SK-N-SH treated with all-trans-retinoic acid at 6 μM for 48 hours (cell line): Measurements from ENCODE around the gene TAF1A.

Source experiments
- ATAC-seq: fragments of 200-7000 bp; cut with Tn5 transposase; 3 replicates; pipeline ENCODE4 v1.9.1; 2020; ENCODE audit warnings: mild to moderate bottlenecking, moderate library complexity
- ARNTL ChIP-seq: fragments of 450-650 bp; formaldehyde crosslinking; IDR thresholded peaks from 2 replicates; pipeline ENCODE4 v1.5.0; 2020; ENCODE audit warnings: low read depth, mild to moderate bottlenecking, moderate library complexity, borderline replicate concordance
- BACH2 ChIP-seq: fragments of 250-450 bp; sonication (Bioruptor Pico); IDR thresholded peaks from 2 replicates; pipeline ENCODE4 v1.9.0; 2021; ENCODE audit warnings: mild to moderate bottlenecking, borderline replicate concordance
- CSDC2 ChIP-seq: fragments of 250-450 bp; sonication (Bioruptor Pico); IDR thresholded peaks from 2 replicates; pipeline ENCODE4 v1.5.0; 2020; ENCODE audit warnings: mild to moderate bottlenecking, moderate library complexity
- ESRRG ChIP-seq: fragments of 250-450 bp; sonication (Bioruptor Pico); IDR thresholded peaks from 2 replicates; pipeline ENCODE4 v1.6.1; 2021; ENCODE audit warnings: mild to moderate bottlenecking
- GLIS3 ChIP-seq: fragments of 250-450 bp; sonication (Bioruptor Pico); IDR thresholded peaks from 2 replicates; pipeline ENCODE4 v1.5.0; 2020; ENCODE audit warnings: mild to moderate bottlenecking, moderate library complexity
- ISL1 ChIP-seq: fragments of 250-450 bp; sonication (Bioruptor Pico); IDR thresholded peaks from 2 replicates; pipeline ENCODE4 v2.1.2; 2022; ENCODE audit warnings: mild to moderate bottlenecking, moderate library complexity
- OSR1 ChIP-seq: fragments of 250-450 bp; sonication (Bioruptor Pico); IDR thresholded peaks from 2 replicates; pipeline ENCODE4 v1.8.0; 2022; ENCODE audit warnings: moderate library complexity, mild to moderate bottlenecking, inconsistent platforms
- PPARA ChIP-seq: fragments of 250-450 bp; sonication (Bioruptor Pico); IDR thresholded peaks from 2 replicates; pipeline ENCODE4 v1.5.0; 2020; ENCODE audit warnings: mild to moderate bottlenecking, borderline replicate concordance
- RARB ChIP-seq: fragments of 250-450 bp; sonication (Bioruptor Pico); IDR thresholded peaks from 2 replicates; pipeline ENCODE4 v1.8.0; 2021; ENCODE audit warnings: mild to moderate bottlenecking, moderate library complexity
- SNAI2 ChIP-seq: fragments of 250-450 bp; sonication (Bioruptor Pico); IDR thresholded peaks from 2 replicates; pipeline ENCODE4 v1.5.0; 2020; ENCODE audit warnings: mild to moderate bottlenecking, moderate library complexity
- TCF4 ChIP-seq: fragments of 250-450 bp; sonication (Bioruptor Pico); IDR thresholded peaks from 2 replicates; pipeline ENCODE4 v1.8.0; 2021; ENCODE audit warnings: mild to moderate bottlenecking, moderate library complexity, borderline replicate concordance
- ZC3H10 ChIP-seq: fragments of 250-450 bp; sonication (Bioruptor Pico); IDR thresholded peaks from 2 replicates; pipeline ENCODE4 v1.5.1; 2021; ENCODE audit warnings: mild to moderate bottlenecking, moderate library complexity
- ZFP3 ChIP-seq: fragments of 250-450 bp; sonication (Bioruptor Pico); IDR thresholded peaks from 2 replicates; pipeline ENCODE4 v1.5.0; 2020; ENCODE audit warnings: mild to moderate bottlenecking, moderate library complexity
- ZFP30 ChIP-seq: fragments of 450-650 bp; formaldehyde crosslinking; IDR thresholded peaks from 2 replicates; pipeline ENCODE4 v1.5.0; 2022; ENCODE audit warnings: mild to moderate bottlenecking, moderate library complexity
- ZNF565 ChIP-seq: fragments of 450-650 bp; formaldehyde crosslinking; conservative IDR thresholded peaks from 2 replicates; pipeline ENCODE4 v1.5.0; 2020; ENCODE audit warnings: low read depth, mild to moderate bottlenecking, moderate library complexity
- ZNF70 ChIP-seq: fragments of 450-650 bp; formaldehyde crosslinking; IDR thresholded peaks from 2 replicates; pipeline ENCODE4 v1.5.0; 2020; ENCODE audit warnings: mild to moderate bottlenecking, moderate library complexity
- ZNF8 ChIP-seq: fragments of 450-650 bp; formaldehyde crosslinking; IDR thresholded peaks from 2 replicates; pipeline ENCODE4 v1.5.0; 2020; ENCODE audit warnings: mild to moderate bottlenecking, moderate library complexity
- TF ChIP-seq, protein P1 (sequence below): fragments of 250-450 bp; sonication (Bioruptor Pico); IDR thresholded peaks from 2 replicates; pipeline ENCODE4 v1.8.0; 2021; ENCODE audit warnings: low read depth, mild to moderate bottlenecking, moderate library complexity, borderline replicate concordance
- TF ChIP-seq, protein P2 (sequence below): fragments of 250-450 bp; sonication (Bioruptor Pico); IDR thresholded peaks from 2 replicates; pipeline ENCODE4 v1.5.1; 2021; ENCODE audit warnings: mild to moderate bottlenecking, moderate library complexity
- TF ChIP-seq, protein P3 (sequence below): fragments of 250-450 bp; sonication (Bioruptor Pico); IDR thresholded peaks from 2 replicates; pipeline ENCODE4 v1.5.0; 2020; ENCODE audit warnings: mild to moderate bottlenecking, moderate library complexity
- TF ChIP-seq, protein P4 (sequence below): fragments of 250-450 bp; sonication (Bioruptor Pico); IDR thresholded peaks from 2 replicates; pipeline ENCODE4 v1.8.0; 2020; ENCODE audit warnings: mild to moderate bottlenecking, moderate library complexity, borderline replicate concordance

Gene TAF1A

DNA sequence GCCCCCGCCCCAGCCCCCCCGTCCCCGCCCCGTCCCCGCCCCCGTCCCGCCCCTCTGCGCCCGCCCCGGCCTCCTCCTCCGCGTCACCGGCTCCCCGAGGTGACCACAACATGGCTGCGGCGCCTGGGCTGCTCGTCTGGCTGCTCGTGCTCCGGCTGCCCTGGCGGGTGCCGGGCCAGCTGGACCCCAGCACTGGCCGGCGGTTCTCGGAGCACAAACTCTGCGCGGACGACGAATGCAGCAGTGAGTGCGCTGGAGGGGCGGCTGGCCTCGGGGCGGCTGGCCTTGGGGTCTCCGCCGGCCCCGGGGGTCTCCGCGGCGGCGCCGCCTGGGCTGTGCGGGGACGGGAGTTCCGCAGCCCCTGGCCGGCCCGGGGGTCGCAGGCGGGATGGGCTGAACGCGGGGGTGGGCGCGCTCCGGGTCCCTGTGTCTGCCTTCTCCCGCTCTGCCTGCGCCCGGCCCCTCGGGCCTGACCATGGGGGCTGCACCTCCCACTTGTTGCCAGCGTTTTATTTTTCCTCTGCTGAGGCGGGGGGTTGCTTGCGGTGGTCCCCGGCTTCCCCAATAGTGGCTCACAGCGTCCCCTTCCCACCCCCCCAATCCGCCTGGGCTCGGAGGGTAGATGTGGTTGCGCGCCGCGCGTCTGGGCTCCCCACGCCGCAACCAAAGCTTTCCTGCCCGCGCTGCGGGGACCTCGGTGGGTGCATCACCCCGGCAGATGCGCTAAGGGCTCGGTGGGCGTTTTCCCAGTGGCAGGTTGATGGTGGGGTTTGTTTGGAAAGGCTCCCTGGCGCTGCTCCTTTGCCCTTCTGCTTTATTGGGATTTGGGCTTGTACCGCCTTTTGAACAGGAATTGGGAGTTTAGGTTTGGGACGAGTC, 28.5 kb upstream of the TAF1A start, which contains the start of gene MIA3:
Gene MIA3 (plus strand): TSS at position 97 of the 879 bp plus-strand sequence. CDS start 14 bp downstream, at position 111.
- TF ChIP-seq ZNF70 (no peak), CSDC2 (CRISPR knock-in tag) (no peak), BACH2 (CRISPR knock-in tag) (no peak), GLIS3 (no peak), ARNTL (CRISPR knock-in tag) (no peak), RARB (CRISPR knock-in tag) (no peak), SNAI2 (CRISPR knock-in tag) (no peak), ZFP30 (CRISPR knock-in tag) (no peak), ZNF565 (CRISPR knock-in tag) (no peak), ZNF8 (no peak), PPARA (CRISPR knock-in tag) (no peak), ESRRG (CRISPR knock-in tag) (no peak), TCF4 (CRISPR knock-in tag) (no peak), ZC3H10 (CRISPR knock-in tag) (no peak), ZFP3 (CRISPR knock-in tag) (no peak)
- TF ChIP-seq, protein P1, sequence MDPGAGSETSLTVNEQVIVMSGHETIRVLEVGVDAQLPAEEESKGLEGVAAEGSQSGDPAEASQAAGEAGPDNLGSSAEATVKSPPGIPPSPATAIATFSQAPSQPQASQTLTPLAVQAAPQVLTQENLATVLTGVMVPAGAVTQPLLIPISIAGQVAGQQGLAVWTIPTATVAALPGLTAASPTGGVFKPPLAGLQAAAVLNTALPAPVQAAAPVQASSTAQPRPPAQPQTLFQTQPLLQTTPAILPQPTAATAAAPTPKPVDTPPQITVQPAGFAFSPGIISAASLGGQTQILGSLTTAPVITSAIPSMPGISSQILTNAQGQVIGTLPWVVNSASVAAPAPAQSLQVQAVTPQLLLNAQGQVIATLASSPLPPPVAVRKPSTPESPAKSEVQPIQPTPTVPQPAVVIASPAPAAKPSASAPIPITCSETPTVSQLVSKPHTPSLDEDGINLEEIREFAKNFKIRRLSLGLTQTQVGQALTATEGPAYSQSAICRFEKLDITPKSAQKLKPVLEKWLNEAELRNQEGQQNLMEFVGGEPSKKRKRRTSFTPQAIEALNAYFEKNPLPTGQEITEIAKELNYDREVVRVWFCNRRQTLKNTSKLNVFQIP (CRISPR knock-in tag), result no peak
- TF ChIP-seq, protein P2, sequence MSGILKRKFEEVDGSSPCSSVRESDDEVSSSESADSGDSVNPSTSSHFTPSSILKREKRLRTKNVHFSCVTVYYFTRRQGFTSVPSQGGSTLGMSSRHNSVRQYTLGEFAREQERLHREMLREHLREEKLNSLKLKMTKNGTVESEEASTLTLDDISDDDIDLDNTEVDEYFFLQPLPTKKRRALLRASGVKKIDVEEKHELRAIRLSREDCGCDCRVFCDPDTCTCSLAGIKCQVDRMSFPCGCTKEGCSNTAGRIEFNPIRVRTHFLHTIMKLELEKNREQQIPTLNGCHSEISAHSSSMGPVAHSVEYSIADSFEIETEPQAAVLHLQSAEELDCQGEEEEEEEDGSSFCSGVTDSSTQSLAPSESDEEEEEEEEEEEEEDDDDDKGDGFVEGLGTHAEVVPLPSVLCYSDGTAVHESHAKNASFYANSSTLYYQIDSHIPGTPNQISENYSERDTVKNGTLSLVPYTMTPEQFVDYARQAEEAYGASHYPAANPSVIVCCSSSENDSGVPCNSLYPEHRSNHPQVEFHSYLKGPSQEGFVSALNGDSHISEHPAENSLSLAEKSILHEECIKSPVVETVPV (CRISPR knock-in tag), result no peak
- TF ChIP-seq, protein P3, sequence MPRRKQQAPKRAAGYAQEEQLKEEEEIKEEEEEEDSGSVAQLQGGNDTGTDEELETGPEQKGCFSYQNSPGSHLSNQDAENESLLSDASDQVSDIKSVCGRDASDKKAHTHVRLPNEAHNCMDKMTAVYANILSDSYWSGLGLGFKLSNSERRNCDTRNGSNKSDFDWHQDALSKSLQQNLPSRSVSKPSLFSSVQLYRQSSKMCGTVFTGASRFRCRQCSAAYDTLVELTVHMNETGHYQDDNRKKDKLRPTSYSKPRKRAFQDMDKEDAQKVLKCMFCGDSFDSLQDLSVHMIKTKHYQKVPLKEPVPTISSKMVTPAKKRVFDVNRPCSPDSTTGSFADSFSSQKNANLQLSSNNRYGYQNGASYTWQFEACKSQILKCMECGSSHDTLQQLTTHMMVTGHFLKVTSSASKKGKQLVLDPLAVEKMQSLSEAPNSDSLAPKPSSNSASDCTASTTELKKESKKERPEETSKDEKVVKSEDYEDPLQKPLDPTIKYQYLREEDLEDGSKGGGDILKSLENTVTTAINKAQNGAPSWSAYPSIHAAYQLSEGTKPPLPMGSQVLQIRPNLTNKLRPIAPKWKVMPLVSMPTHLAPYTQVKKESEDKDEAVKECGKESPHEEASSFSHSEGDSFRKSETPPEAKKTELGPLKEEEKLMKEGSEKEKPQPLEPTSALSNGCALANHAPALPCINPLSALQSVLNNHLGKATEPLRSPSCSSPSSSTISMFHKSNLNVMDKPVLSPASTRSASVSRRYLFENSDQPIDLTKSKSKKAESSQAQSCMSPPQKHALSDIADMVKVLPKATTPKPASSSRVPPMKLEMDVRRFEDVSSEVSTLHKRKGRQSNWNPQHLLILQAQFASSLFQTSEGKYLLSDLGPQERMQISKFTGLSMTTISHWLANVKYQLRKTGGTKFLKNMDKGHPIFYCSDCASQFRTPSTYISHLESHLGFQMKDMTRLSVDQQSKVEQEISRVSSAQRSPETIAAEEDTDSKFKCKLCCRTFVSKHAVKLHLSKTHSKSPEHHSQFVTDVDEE (CRISPR knock-in tag), result no peak
- TF ChIP-seq, all 23 proteins: peak for 0

DNA sequence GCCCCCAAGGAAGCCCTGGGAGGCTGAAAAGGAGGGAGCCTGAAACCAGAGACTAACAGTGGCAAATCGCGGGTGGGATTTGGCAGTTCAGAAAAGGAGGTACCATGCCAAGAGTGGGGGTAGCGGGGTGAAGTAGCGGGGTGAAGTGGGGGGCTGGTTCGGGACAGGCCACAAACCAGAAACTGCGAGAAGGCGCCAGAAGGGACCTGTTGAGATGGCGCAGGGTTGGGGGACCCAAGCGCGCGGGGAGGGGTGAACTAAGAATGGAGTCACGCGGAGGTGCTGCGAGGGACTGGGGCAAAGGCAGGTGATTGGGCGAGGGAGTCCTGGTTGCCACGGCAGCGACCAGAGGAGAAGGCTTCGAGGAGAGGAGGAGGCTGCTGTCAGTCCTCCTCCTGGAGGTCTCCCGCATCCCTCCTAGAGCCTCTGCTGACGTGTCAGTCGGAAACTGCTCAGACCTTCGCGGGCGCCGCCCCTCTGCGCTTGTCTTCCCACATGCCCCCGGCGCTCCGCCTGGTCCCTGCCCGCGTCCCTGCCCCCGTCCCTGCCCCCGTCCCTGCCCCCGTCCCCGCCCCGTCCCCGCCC, 27.7 kb upstream of the TAF1A start:
- no peak for TF ChIP-seq ARNTL (CRISPR knock-in tag)
- TF ChIP-seq PPARA (CRISPR knock-in tag), result no peak
- TF ChIP-seq SNAI2 (CRISPR knock-in tag), result no peak
- TF ChIP-seq BACH2 (CRISPR knock-in tag), result no peak
- TF ChIP-seq ZNF8, result no peak
- TF ChIP-seq ZC3H10 (CRISPR knock-in tag), result no peak
- TF ChIP-seq, protein P1 (CRISPR knock-in tag), result no peak
- TF ChIP-seq GLIS3, result no peak
- TF ChIP-seq ZNF565 (CRISPR knock-in tag), result no peak
- TF ChIP-seq ISL1 (CRISPR knock-in tag), result no peak
- TF ChIP-seq, protein P4, sequence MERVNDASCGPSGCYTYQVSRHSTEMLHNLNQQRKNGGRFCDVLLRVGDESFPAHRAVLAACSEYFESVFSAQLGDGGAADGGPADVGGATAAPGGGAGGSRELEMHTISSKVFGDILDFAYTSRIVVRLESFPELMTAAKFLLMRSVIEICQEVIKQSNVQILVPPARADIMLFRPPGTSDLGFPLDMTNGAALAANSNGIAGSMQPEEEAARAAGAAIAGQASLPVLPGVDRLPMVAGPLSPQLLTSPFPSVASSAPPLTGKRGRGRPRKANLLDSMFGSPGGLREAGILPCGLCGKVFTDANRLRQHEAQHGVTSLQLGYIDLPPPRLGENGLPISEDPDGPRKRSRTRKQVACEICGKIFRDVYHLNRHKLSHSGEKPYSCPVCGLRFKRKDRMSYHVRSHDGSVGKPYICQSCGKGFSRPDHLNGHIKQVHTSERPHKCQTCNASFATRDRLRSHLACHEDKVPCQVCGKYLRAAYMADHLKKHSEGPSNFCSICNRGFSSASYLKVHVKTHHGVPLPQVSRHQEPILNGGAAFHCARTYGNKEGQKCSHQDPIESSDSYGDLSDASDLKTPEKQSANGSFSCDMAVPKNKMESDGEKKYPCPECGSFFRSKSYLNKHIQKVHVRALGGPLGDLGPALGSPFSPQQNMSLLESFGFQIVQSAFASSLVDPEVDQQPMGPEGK, result no peak
- TF ChIP-seq OSR1 (CRISPR knock-in tag), result no peak
- TF ChIP-seq ZFP3 (CRISPR knock-in tag), result no peak

More for the DNA sequence above, 28.5 kb upstream of the TAF1A start, which contains the start of gene MIA3:
- peak; percentile 62 for ATAC-seq

More for the DNA sequence above, 27.7 kb upstream of the TAF1A start:
- ATAC-seq, result peak; percentile 96
